Ramos (cell line): ENCODE measurements around the gene DEDD.
"Not testable (repeated sequence)": the region's sequence is repeated elsewhere in the genome, so short reads cannot be mapped to it uniquely, and the experiment has no call there.

Experiments used
- in situ Hi-C: fragments of 300-500 bp; cut with MboI; formaldehyde crosslinking; loops from one replicate; pipeline ENCODE4 v1.14.3; 2022; ENCODE audit warnings: low sequenced_read_pairs; ENCODE audit not compliant: unreplicated experiment

The DEDD gene

DNA sequence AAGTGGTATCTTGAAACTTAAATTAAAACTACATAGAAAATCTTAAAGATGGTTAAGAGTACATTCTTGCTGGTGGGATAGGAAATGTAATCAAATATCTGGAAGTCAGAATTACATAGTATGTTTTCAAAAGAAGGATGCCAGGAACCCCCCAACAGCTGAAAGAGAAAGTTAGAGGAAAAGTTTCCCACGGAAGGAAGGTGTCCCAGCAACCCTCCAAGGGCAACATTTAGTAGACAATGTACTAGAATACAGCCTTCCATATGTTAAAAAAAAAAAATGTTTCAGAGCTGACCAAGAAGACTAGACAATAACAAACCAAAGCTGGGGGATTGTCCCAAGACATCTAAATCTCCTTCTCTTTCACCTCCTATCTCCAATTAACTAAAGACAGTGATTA lies 2.2 kb downstream of the DEDD start:
- in situ Hi-C loops = no loop called here

DNA sequence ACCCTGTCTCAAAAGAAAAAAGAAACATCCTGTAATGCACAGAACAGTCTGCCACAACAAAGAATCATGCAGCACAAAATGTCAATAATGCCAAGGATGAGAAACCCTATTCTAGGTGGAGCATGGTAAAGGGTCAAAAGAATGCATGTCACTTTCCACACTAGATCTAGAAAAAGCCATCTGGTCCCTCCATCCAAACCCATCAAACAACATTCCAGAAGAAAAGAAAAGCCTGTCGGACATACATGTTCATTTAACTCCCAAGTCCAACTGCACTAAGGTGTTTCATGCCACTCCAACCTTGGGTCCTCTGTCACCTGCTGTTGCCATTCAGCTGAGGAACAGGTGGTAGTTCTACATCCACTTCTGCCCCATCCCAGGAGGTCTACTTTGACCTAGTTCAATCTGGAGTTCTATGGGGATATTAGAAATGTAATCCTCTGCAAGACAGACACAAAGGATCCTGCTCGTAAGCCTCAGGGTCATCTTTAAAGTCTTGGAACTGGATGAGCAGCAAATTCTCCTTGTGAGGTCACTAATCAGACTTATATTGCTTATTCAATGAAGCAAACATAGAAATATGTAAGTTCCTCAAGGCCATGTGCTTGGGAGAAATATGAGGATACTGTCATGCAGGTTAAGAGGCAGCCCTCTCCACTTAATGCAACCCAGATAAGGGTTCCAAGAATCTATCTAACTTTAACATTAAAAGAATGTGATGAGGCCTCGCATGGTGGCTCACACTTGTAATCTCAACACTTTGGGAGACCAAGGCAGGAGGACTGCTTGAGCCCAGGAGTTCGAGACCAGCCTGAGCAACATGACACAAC lies 3.7 kb downstream of the DEDD start:
- in situ Hi-C loops = no loop called here

DNA sequence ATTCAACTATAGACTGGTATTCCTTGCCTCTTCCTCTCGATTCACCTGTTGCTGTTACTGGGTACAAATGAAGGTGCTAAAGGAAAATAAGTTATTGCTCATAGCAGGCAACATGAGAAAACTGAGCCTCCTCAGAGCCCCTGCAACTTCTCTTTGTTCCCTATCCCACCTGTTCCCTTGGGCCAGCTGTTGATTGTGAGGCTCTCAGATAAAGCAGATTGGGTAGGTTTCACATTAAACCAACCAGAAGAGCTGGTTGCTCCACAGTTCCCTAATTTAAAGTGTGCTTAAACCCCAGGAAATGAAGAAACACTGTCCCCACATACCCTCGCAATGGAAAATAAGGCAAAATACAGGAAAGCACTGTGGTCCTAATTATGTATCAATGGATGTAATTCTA lies 4.8 kb downstream of the DEDD start:
- in situ Hi-C loops = no loop called here

DNA sequence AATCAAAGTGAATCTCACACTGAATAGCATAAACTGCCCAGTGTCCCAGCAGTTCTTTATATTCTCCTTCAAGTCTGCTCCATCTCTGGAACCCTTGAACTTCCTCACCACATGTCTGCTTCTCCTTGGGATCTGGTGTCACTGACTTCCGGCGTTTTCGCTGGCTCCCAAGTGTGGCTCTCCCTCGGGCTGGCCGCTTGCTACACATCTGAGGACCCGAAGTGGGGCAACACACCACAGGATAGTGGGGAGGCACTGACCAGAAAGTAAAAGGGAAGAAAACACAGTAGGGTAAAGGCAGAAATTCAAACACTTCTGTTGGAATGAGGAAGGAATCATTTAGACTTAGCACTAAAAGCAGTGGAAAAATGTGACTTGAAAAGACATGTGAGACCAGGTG lies 9.5 kb downstream of the DEDD start:
- in situ Hi-C loops = no loop called here

- in situ Hi-C loops = no loop called here
Observed at GRCh38 chr1:161121834-161122233, 10.6 kb downstream of the DEDD start.

DNA sequence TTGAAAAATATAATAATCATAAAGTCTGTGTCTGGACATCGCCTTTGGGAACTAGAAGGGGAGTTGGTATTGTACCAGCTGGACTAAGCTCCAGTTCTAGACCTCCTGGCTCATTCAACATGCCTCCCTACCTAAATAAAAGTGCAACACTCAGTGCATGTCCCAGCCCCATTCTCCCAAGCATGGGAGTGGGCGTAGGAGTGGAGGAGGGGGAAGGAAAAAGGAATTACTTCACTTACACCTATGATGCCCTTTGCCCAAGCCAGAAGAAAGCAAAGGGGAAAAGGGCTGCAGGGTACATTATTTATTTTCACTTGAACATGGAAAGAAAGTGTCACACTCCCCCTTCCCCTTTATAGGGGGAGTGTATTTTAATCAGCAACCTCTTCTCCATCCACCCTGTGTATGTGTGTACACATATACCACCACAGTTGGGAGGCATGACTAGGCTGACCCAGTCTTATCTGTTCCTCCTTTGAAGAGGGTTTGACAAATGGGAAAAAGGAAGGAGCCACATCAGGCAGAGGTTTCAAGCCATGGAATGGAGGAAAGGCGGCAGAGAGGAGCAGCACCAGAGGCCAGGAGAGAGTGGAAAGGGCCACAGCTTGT lies 11.3 kb downstream of the DEDD start:
- in situ Hi-C loops = no loop called here

- in situ Hi-C loops = no loop called here
Observed at GRCh38 chr1:161119092-161119903, 13.2 kb downstream of the DEDD start.

GRCh38 chr1:161117759-161118581 lies 14.5 kb downstream of the DEDD start, which contains the start of the genes NIT1 and PFDN2:
Gene NIT1 (plus strand): TSS chr1:161118105. CDS start chr1:161118177, 72 bp downstream.
Gene PFDN2 (minus strand): TSS chr1:161118037. CDS start chr1:161118026, 11 bp downstream.
- in situ Hi-C loops = no loop called here

GRCh38 chr1:161115961-161116360 lies 16.5 kb downstream of the DEDD start:
- in situ Hi-C loops = not testable (repeated sequence)

DNA sequence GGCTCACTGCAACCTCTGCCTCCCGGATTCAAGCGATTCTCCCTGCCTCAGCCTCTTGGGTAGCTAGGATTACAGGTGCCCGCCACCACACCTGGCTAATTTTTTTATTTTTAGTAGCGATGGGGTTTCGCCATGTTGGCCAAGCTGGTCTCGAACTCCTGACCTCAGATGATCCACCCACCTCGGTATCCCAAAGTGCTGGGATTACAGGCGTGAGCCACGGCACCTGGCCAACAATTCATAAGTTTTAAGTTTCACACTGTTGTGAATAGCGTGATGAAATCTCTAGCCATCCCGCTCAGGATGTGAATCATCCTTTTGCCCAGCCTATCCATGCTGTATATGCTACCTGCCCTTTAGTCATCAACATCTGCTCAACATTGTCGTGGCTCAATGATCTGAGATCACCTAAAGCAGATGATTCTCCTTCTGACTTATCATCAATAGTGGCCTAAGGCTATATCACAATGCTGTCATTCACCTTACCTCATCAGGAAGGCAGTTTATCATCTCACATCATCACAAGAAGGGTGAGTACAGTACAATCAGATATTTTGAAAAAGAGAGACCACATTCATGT lies 17.2 kb downstream of the DEDD start:
- in situ Hi-C loops = no loop called here

- in situ Hi-C loops = no loop called here
Observed at GRCh38 chr1:161114556-161114955, 17.9 kb downstream of the DEDD start.

- in situ Hi-C loops = no loop called here
Observed at GRCh38 chr1:161113915-161114314, 18.6 kb downstream of the DEDD start.

DNA sequence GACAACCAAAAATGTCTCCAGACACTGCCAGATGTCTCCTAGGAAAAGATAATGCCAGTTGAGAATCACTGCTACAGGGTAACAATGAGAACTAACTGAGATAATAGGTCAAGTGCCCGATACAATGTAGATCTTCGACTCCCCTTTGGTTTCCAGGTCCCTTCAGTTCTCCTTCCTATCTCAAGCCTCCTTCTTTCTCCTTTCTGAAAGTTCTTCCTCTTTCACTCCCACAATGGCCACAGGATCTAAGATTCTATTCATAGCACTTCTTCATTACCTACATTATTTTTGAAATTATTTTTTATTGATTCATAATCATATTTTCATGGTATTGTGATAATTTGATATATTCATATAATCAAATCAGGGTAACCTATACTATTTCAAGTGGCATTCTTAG lies 20.9 kb downstream of the DEDD start:
- in situ Hi-C loops = no loop called here

GRCh38 chr1:161111117-161111516 lies 21.4 kb downstream of the DEDD start:
- in situ Hi-C loops = no loop called here

DNA sequence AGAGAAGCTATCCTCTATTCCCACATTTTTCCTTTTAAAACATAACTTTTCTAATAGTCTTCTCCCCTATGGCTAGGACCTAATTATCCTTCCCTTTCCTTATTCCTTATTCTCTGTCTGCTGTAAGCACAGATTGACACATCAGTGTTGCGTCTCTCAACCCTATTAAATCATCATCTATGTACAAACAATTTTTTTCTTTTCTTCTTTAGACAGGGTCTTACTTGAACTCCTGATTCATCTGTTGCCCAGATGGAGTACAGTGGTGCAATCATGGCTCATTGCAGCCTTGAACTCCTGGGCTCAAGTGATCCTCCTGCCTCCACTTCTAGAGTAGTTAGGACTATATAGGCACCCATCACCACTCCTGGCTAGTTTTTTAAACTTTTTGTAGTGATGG lies 26.0 kb downstream of the DEDD start:
- in situ Hi-C loops = no loop called here

DNA sequence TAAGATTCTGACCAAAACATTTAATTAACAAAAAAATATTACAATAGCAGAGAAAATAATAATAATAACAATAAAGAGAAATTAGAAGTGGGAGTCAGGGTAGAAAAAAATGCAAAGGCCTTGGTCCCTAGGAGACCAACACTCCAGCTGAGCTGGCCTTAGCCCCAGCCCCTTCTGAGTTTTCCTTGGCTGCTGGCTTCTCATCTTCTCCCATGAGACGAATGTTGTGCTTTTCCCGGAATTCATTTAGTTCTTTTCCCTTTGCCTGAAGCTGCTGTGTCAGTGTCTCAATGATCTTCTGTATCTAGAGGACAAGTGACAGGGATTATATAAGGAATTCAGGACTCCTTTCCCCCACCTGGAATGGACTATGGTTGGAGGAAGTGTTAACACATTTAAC lies 31.9 kb downstream of the DEDD start:
- in situ Hi-C loops = no loop called here

DNA sequence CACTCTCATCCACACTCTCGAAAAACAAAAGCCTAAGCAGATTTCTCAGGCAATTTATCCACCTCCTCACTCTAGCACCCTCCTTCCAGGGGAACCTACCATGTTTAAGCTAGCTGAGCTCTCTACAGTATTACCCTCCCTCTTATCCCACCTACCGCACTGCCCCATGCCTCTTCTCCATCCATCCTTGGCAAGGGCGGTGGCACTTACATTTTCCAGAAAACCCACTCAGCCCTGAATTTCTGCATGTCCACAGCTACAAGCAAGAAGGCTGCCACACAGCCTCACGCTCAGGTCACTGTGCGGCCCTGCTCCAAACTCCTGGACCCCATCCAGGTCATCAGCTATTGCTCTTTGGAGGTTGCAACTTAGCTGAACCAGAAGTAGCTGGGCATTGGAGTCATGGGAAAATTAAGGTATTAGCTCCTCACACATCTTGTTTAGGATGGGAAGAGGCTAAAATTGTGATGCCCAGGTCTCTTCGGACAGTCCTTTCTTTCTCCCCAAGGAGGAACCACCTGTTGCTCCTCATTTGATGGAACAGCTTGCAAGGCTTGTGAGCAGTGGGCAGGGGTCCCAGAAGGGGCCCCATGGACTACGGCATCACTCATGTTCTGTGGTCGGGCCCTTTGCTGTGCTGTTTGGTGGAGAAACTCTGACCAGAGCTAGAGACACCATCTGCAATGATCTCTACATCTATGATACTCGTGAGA lies 33.2 kb downstream of the DEDD start:
- in situ Hi-C loops = loop anchor here (10.0 kb wide), 1 partner anchor 104 kb away; no protein-coding TSS in a partner anchor

DNA sequence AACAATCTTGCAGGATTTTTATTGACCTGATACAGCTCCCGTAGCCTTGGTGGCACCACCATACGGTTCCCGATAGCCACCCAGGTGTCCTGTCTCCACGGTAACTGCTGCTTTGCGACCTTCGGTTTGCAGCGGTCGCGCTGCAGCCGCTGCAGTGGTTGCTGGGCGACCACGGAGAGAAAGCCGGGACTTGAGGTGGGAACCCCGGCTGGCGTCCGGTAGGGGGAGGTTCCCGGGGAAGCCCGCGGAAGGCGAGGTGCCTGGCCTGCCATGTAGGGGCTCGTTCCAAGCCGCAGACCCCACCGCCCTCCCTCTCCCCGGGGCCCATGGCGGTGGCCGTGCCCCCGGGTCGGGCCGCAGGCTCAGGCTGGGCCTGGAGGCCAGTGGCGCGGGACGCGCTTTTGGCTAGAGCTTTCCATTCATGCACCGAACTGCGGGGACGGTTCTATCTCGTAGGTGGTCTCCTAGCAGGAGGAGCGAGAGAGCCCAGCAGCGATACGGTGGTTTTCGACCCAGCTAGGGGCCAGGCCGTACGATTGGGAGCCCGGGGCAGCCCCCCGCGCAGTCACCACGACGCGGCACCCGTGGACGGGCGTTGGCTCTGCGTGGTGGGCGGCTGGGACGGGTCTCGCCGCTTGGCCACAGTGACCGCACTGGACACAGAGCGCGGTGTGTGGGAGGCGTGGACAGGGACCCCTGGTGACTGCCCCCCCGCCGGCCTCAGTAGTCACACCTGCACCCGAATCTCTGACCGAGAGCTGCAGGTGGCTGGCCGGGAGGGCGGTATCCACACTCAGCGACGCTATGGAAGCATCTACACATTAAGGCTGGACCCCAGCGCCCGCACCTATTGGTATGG lies 34.0 kb downstream of the DEDD start, which contains the start of gene KLHDC9:
KLHDC9 (plus strand) TSS at position 152 of the 859 bp plus-strand sequence; CDS start at position 327, 175 bp downstream.
- in situ Hi-C loops = loop anchor here (10.0 kb wide), 1 partner anchor 104 kb away; no protein-coding TSS in a partner anchor
